ENCODE results near the gene MAP4K5. TPM values are rescaled to one million over a fixed set of nuclear protein-coding genes. Genes with fewer than 3 reads are reported as not detected.
A peak's percentile ranks its signal among the peaks of the same experiment; 100 is the strongest.

The MAP4K5 gene
- total and polyA plus RNA-seq, 2 donors from 2014 or later: 9.4 to 47.8 TPM

DNA sequence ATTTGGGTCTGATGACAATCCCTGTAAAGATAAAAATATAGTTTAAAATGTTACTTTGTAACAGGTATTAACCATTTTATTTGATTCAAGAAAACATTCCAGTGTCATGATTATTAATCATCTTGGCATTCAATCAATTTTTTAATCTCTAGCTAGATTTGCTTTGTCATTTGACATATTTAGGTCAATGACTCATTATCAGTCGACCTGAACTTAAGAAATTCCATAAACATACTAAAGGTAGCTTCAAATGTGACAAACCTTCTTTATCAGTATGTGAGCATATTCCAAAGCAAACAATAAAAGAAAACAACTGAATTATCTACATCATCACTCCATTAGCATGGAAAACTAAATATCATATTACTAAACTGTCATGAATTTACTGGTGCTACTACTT, 84.9 kb downstream of the MAP4K5 start:
- DNase-seq (no peak), FAIRE-seq (peak; percentile 15)
- Histone ChIP-seq H3K4me1 (ENCODE audit: control insufficient read depth in 2 of 3, insufficient read depth in 2 of 3, low read depth in 1 of 3, low read length in 3 of 3) (peaks cover 0 to 2% (median 0%) of the 10 kb centered on the region in 3 donors), H3K36me3 (ENCODE audit: control insufficient read depth in 2 of 3, insufficient read depth in 3 of 3, low read length in 3 of 3) (peaks cover 8 to 17% (median 11%) of the 10 kb centered on the region in 3 donors), H3K9ac (ENCODE audit: low read length in 3 of 3) (no peak overlapping the region), H3K9me3 (ENCODE audit: control insufficient read depth in 2 of 3, insufficient read depth in 1 of 3, low read length in 3 of 3) (no peaks in the 10 kb centered on the region), H3K27ac (ENCODE audit: low read depth in 2 of 2, low read length in 2 of 2) (no peak overlapping the region), H3K27me3 (ENCODE audit: control insufficient read depth, insufficient read depth, low read length) (no peaks in the 10 kb centered on the region), H3K4me3 (ENCODE audit: low read length in 3 of 3) (no peak overlapping the region)
- intact Hi-C loops (cut with DNase I): no loop called here
- TF ChIP-seq, protein P1, sequence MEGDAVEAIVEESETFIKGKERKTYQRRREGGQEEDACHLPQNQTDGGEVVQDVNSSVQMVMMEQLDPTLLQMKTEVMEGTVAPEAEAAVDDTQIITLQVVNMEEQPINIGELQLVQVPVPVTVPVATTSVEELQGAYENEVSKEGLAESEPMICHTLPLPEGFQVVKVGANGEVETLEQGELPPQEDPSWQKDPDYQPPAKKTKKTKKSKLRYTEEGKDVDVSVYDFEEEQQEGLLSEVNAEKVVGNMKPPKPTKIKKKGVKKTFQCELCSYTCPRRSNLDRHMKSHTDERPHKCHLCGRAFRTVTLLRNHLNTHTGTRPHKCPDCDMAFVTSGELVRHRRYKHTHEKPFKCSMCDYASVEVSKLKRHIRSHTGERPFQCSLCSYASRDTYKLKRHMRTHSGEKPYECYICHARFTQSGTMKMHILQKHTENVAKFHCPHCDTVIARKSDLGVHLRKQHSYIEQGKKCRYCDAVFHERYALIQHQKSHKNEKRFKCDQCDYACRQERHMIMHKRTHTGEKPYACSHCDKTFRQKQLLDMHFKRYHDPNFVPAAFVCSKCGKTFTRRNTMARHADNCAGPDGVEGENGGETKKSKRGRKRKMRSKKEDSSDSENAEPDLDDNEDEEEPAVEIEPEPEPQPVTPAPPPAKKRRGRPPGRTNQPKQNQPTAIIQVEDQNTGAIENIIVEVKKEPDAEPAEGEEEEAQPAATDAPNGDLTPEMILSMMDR (IDR thresholded peaks at IDR 0.05; ENCODE audit: borderline replicate concordance, extremely low read depth, insufficient read depth): no peak

DNA sequence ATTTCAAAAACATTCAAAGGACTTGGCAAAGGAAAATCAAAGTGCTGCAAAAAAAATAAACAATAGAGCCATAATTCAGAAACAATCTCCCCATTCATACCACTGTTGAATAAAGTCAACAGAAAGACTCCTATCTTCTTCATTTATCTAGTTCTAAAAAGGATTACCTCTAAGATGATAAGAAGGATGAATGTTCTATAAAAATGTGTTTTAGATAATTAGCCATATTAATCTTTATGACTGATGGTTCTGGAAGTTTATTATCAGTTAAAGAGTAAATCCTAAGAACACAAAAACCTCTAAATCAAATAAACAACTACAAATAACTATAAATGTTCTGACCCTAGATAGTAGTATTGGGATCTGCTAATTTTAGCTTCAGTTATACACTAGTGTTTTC, 97.8 kb downstream of the MAP4K5 start:
- TF ChIP-seq, protein P1 (IDR thresholded peaks at IDR 0.05; ENCODE audit: borderline replicate concordance, extremely low read depth, insufficient read depth): no peak
- FAIRE-seq: peak; percentile 6
- intact Hi-C loops (cut with DNase I): no loop called here

DNA sequence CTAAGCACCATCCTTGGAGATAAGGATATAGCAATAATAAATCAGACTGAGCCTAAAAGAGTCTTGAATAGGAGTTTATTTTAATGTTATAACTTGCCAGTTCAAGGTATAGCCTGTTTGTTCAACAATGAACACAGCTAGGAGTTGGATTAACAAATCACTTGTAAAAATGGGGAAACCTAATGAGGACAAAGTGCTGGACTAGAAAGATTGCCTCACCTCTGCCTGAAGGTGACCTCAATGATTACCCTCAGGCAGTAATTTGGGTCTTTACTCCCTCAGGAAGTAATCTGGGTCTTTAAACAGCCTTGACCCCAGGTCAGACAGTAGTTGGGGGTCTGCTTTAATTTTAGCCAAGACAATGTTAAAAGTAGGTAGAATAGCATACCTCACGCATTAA, 100.2 kb downstream of the MAP4K5 start:
- no peak overlapping the region for H3K4me3 ChIP-seq (ENCODE audit: low read length in 3 of 3)
- DNase-seq (no peak), FAIRE-seq (no peak)
- no peaks in the 10 kb centered on the region for H3K4me1 ChIP-seq (ENCODE audit: control insufficient read depth in 2 of 3, insufficient read depth in 2 of 3, low read depth in 1 of 3, low read length in 3 of 3)
- intact Hi-C loops (cut with DNase I): no loop called here
- H3K27me3 ChIP-seq (ENCODE audit: control insufficient read depth, insufficient read depth, low read length): no peaks in the 10 kb centered on the region
- no peak overlapping the region for H3K27ac ChIP-seq (ENCODE audit: low read depth in 2 of 2, low read length in 2 of 2)
- H3K9ac ChIP-seq (ENCODE audit: low read length in 3 of 3): no peak overlapping the region
- H3K9me3 ChIP-seq (ENCODE audit: control insufficient read depth in 2 of 3, insufficient read depth in 1 of 3, low read length in 3 of 3): no peaks in the 10 kb centered on the region
- TF ChIP-seq, protein P1 (IDR thresholded peaks at IDR 0.05; ENCODE audit: borderline replicate concordance, extremely low read depth, insufficient read depth): no peak
- peaks cover 7 to 25% (median 11%) of the 10 kb centered on the region in 3 donors for H3K36me3 ChIP-seq (ENCODE audit: control insufficient read depth in 2 of 3, insufficient read depth in 3 of 3, low read length in 3 of 3)

More for the DNA sequence above, 97.8 kb downstream of the MAP4K5 start:
- Histone ChIP-seq H3K9ac (ENCODE audit: low read length in 3 of 3) (no peak overlapping the region), H3K27ac (ENCODE audit: low read depth in 2 of 2, low read length in 2 of 2) (no peak overlapping the region), H3K9me3 (ENCODE audit: control insufficient read depth in 2 of 3, insufficient read depth in 1 of 3, low read length in 3 of 3) (no peaks in the 10 kb centered on the region), H3K4me3 (ENCODE audit: low read length in 3 of 3) (no peak overlapping the region), H3K4me1 (ENCODE audit: control insufficient read depth in 2 of 3, insufficient read depth in 2 of 3, low read depth in 1 of 3, low read length in 3 of 3) (no peaks in the 10 kb centered on the region), H3K27me3 (ENCODE audit: control insufficient read depth, insufficient read depth, low read length) (no peaks in the 10 kb centered on the region), H3K36me3 (ENCODE audit: control insufficient read depth in 2 of 3, insufficient read depth in 3 of 3, low read length in 3 of 3) (peaks cover 12 to 29% (median 15%) of the 10 kb centered on the region in 3 donors)
- DNase-seq: no peak

DNA sequence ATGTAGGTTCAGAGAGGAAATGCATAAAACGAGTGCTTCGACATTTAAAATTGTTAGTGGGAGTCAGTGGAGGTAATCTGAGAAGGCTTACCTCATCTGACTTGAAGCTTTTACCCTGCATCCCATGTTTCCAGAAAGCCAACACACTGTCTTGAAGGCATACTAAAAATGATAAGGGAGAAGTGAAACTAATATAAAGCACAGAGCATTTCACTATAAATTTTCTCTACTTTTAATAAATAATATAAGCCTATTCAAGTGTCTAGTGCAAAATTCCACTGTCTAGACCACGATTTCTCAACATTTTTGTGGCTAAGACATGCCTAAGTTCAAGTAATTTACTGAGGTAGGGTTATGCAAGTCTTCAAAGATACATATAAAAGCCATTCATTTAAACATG, 106.6 kb downstream of the MAP4K5 start:
- H3K27me3 ChIP-seq (ENCODE audit: control insufficient read depth, insufficient read depth, low read length): no peaks in the 10 kb centered on the region
- H3K9me3 ChIP-seq (ENCODE audit: control insufficient read depth in 2 of 3, insufficient read depth in 1 of 3, low read length in 3 of 3): no peaks in the 10 kb centered on the region
- no peaks in the 10 kb centered on the region for H3K4me1 ChIP-seq (ENCODE audit: control insufficient read depth in 2 of 3, insufficient read depth in 2 of 3, low read depth in 1 of 3, low read length in 3 of 3)
- H3K36me3 ChIP-seq (ENCODE audit: control insufficient read depth in 2 of 3, insufficient read depth in 3 of 3, low read length in 3 of 3): peaks cover 0 to 9% (median 7%) of the 10 kb centered on the region in 3 donors
- FAIRE-seq (no peak), DNase-seq (peak in 2 of 5 donors; percentile 41 to 58)
- H3K4me3 ChIP-seq (ENCODE audit: low read length in 3 of 3): no peak overlapping the region
- no peak overlapping the region for H3K9ac ChIP-seq (ENCODE audit: low read length in 3 of 3)
- intact Hi-C loops (cut with DNase I): no loop called here
- TF ChIP-seq, protein P1 (IDR thresholded peaks at IDR 0.05; ENCODE audit: borderline replicate concordance, extremely low read depth, insufficient read depth): no peak
- no peak overlapping the region for H3K27ac ChIP-seq (ENCODE audit: low read depth in 2 of 2, low read length in 2 of 2)

Data from kidney (tissue), 14 donors.